Gastroesophageal sphincter (tissue), 3 donors: Measurements from ENCODE around the gene INPP4B.

Experiments used
- CTCF ChIP-seq, 4 experiments: fragments of 200-600 bp in 2 of 4; fragments of 450-650 bp in 2 of 4; sonication (generic) in 1 of 4; IDR thresholded peaks; one replicate each; pipeline ENCODE4 v1.5.1; 2017 to 2019; ENCODE audit warnings: antibody characterized with exemption in 4 of 4, mild to moderate bottlenecking in 2 of 4, moderate library complexity in 2 of 4
- POLR2A ChIP-seq, 2 donors: fragments of 450-650 bp; IDR thresholded peaks; one replicate each; pipeline ENCODE4 v1.6.1; 2017; ENCODE audit warnings: antibody characterized with exemption in 2 of 2, mild to moderate bottlenecking in 2 of 2, moderate library complexity in 1 of 2
- POLR2AphosphoS5 ChIP-seq: sonication (generic); formaldehyde crosslinking; IDR thresholded peaks from one replicate; pipeline ENCODE4 v1.6.1; 2017; ENCODE audit warnings: antibody characterized with exemption

- TF ChIP-seq POLR2A (IDR thresholded peaks at IDR 0.05) (no peak), POLR2AphosphoS5 (no peak), CTCF (IDR thresholded peaks at IDR 0.05) (no peak)
Measured at GRCh38 chr4:142596121-142596520, 250.0 kb downstream of the INPP4B start.
